Right lobe of liver (tissue), 6 donors: ENCODE measurements around the gene SH3BGRL2. TPM values are rescaled to one million over a fixed set of nuclear protein-coding genes. Genes with fewer than 3 reads are reported as not detected.
A peak's percentile ranks its signal among the peaks of the same experiment; 100 is the strongest.

Source experiments
- ATAC-seq, 4 donors: fragments of 200-7000 bp; cut with Tn5 transposase; one replicate each; pipeline ENCODE4 v1.9.1; 2020; ENCODE audit warnings: mild to moderate bottlenecking in 4 of 4, moderate library complexity in 4 of 4
- DNase-seq, 3 donors: peaks; one replicate each; pipeline ENCODE4 v3.0.0-alpha.2; 2020
- H3K27ac ChIP-seq, 3 donors: fragments of 200-600 bp; one replicate each; pipeline ENCODE4 v1.8.0; 2022
- H3K27me3 ChIP-seq, 2 donors: fragments of 200-600 bp; one replicate each; pipeline ENCODE4 v1.8.0; 2022
- H3K36me3 ChIP-seq, 4 donors: fragments of 200-600 bp; sonication (generic) in 1 of 4; one replicate each; pipeline versions ENCODE4 v1.5.1 to v1.8.0; 2017 to 2022; ENCODE audit warnings: control low read depth in 1 of 4
- H3K4me1 ChIP-seq, 4 donors: fragments of 200-600 bp; sonication (generic) in 1 of 4; one replicate each; pipeline versions ENCODE4 v1.5.1 to v1.8.0; 2017 to 2022; ENCODE audit warnings: control low read depth in 1 of 4
- H3K4me3 ChIP-seq, 3 donors: fragments of 200-600 bp; one replicate each; pipeline ENCODE4 v1.8.0; 2022
- H3K9me3 ChIP-seq, 4 donors: fragments of 200-600 bp; sonication (generic) in 1 of 4; one replicate each; pipeline versions ENCODE4 v1.5.1 to v1.8.0; 2017 to 2022; ENCODE audit warnings: control low read depth in 1 of 4
- CTCF ChIP-seq, 4 donors: fragments of 200-600 bp in 3 of 4; fragments of 450-650 bp in 1 of 4; IDR thresholded peaks; one replicate each; pipeline versions ENCODE4 v1.5.1 to v1.8.0; 2016 to 2022; ENCODE audit warnings: antibody characterized with exemption in 4 of 4, mild to moderate bottlenecking in 2 of 4
- POLR2A ChIP-seq: fragments of 450-650 bp; IDR thresholded peaks from one replicate; pipeline ENCODE4 v1.6.1; 2017; ENCODE audit warnings: antibody characterized with exemption, mild to moderate bottlenecking
- WGBS: methylation state at CpG from one replicate; pipeline ENCODE4 v1.1.6; 2018; ENCODE audit warnings: low coverage, low lambda C conversion rate; ENCODE audit not compliant: insufficient coverage; ENCODE audit errors: missing lambda C conversion rate; 5-methylcytosine and 5-hydroxymethylcytosine counted together
- intact Hi-C, 2 donors: fragments of 100-400 bp; cut with DNase I; formaldehyde crosslinking; loops; one replicate each; pipeline versions ENCODE4 v1.11.2 to v1.14.1; 2022
- total RNA-seq, 6 experiments: library from RNA; depleted of rRNA in 2 of 6; stranded (reverse); fragments of >200 nt in 2 of 6; fragmentation: NEBNext Ultra II Directional in 3 of 6; extraction: Animal tissue kit (Norgen Biotek cat#: 25700) in 3 of 6; gene quantifications; one replicate each; pipeline versions ENCODE4 v1.1.0 to v1.2.4, GENCODE V29; 2016 to 2023
- donor health status: DM: no; HTN: yes; CAD: no.
- donor health status: DM: no; HTN: no; CAD: no.
- donor health status: DM: no; HTN: no; CAD: no.
- donor health status: DM: no; HTN: yes; CAD: no.
- donor health status: DM: no; HTN: yes; CAD: no.

The SH3BGRL2 gene
- total RNA-seq, 6 experiments from 2014 or later = 15.0 to 66.0 (median 39.5) TPM

GRCh38 chr6:79706527-79706926 is 75.4 kb downstream of the SH3BGRL2 start:
- no peaks in the 10 kb centered on the region for H3K4me1 ChIP-seq
- WGBS = 75% methylated on average over 3 of the region's 3 CpGs
- DNase-seq (no peak), ATAC-seq (no peak)
- no peaks in the 10 kb centered on the region for H3K9me3 ChIP-seq
- TF ChIP-seq CTCF (IDR thresholded peaks at IDR 0.05) (no peak), POLR2A (no peak)
- intact Hi-C loops = no loop called here
- H3K36me3 ChIP-seq = no peaks in the 10 kb centered on the region
- H3K4me3 ChIP-seq = no peak overlapping the region
- no peak overlapping the region for H3K27ac ChIP-seq
- no peaks in the 10 kb centered on the region for H3K27me3 ChIP-seq

- WGBS = 89% methylated on average over 1 of the region's 1 CpG
- H3K4me3 ChIP-seq = no peak overlapping the region
- TF ChIP-seq CTCF (IDR thresholded peaks at IDR 0.05) = no peak
- TF ChIP-seq POLR2A = no peak
Measured at GRCh38 chr6:79707621-79708020, 76.5 kb downstream of the SH3BGRL2 start.

GRCh38 chr6:79708095-79708791 is 77.1 kb downstream of the SH3BGRL2 start:
- ATAC-seq (peak; percentile 24 to 51 (median 28)), DNase-seq (no peak)
- Histone ChIP-seq H3K4me3 (no peak overlapping the region), H3K27me3 (no peaks in the 10 kb centered on the region), H3K9me3 (no peaks in the 10 kb centered on the region), H3K36me3 (no peaks in the 10 kb centered on the region), H3K4me1 (no peaks in the 10 kb centered on the region), H3K27ac (no peak overlapping the region)
- no peak for TF ChIP-seq POLR2A
- intact Hi-C loops = no loop called here
- 53% methylated on average over 3 of the region's 3 CpGs for WGBS

More at GRCh38 chr6:79707621-79708020, 76.5 kb downstream of the SH3BGRL2 start:
- DNase-seq (no peak), ATAC-seq (no peak)
- Histone ChIP-seq H3K27me3 (no peaks in the 10 kb centered on the region), H3K4me1 (no peaks in the 10 kb centered on the region), H3K9me3 (no peaks in the 10 kb centered on the region), H3K36me3 (no peaks in the 10 kb centered on the region), H3K27ac (no peak overlapping the region)
- intact Hi-C loops = no loop called here

- TF ChIP-seq POLR2A = no peak
- no peak for TF ChIP-seq CTCF (IDR thresholded peaks at IDR 0.05)
- Histone ChIP-seq H3K27ac (no peak overlapping the region), H3K9me3 (no peaks in the 10 kb centered on the region), H3K4me3 (no peak overlapping the region), H3K36me3 (no peaks in the 10 kb centered on the region), H3K27me3 (no peaks in the 10 kb centered on the region), H3K4me1 (no peaks in the 10 kb centered on the region)
- intact Hi-C loops = loop anchor here in 1 of 2 donors (10.0 kb wide), 1 partner anchor 135 kb away; no protein-coding TSS in a partner anchor
- no CpG with 5 or more reads among the region's 3 CpGs for WGBS
- ATAC-seq = peak in 3 of 4 donors; percentile 54 to 64 (median 55)
- DNase-seq = no peak
Measured at GRCh38 chr6:79710127-79710526, 79.0 kb downstream of the SH3BGRL2 start.

- WGBS = 86% methylated on average over 4 of the region's 4 CpGs
- Histone ChIP-seq H3K27me3 (no peaks in the 10 kb centered on the region), H3K27ac (no peak overlapping the region), H3K4me1 (no peaks in the 10 kb centered on the region), H3K9me3 (no peaks in the 10 kb centered on the region), H3K4me3 (no peak overlapping the region), H3K36me3 (no peaks in the 10 kb centered on the region)
- DNase-seq = no peak
- ATAC-seq = no peak
- TF ChIP-seq CTCF (IDR thresholded peaks at IDR 0.05) (no peak), POLR2A (no peak)
- intact Hi-C loops = loop anchor here in 1 of 2 donors (10.0 kb wide), 1 partner anchor 136 kb away; no protein-coding TSS in a partner anchor
Measured at GRCh38 chr6:79711167-79711566, 80.0 kb downstream of the SH3BGRL2 start.
